A549 (cell line): ENCODE data around the gene GTPBP10. TPM values are rescaled to one million over a fixed set of nuclear protein-coding genes. Genes with fewer than 3 reads are reported as not detected.

Experiments
- ATAC-seq, 2 experiments: fragments of 200-7000 bp in 1 of 2; fragments of >200 bp in 1 of 2; cut with Nextera tagmentation in 1 of 2; cut with Tn5 transposase in 1 of 2; 3 replicates each; pipeline versions ENCODE4 v1.8.0 to v1.9.1; 2018 to 2020; ENCODE audit warnings: mild to moderate bottlenecking in 1 of 2, moderate library complexity in 1 of 2
- CTCF ChIA-PET: fragments of 300-600 bp; sonication (Branson Sonifier 250); formaldehyde crosslinking; extraction: SDS; loops from one replicate; lab custom pipeline; 2021; ENCODE audit warnings: antibody characterized with exemption, inconsistent platforms; lab: Yijun Ruan, JAX
- POLR2A ChIA-PET: fragments of 350-600 bp; formaldehyde crosslinking; extraction: SDS; loops from one replicate; lab custom pipeline; 2021; ENCODE audit warnings: antibody characterized with exemption, inconsistent platforms; lab: Yijun Ruan, JAX
- DNase-seq, 2 experiments: peaks; one replicate each; pipeline versions ENCODE4 v3.0.0 to v3.0.0-alpha.2; 2011 to 2016; ENCODE audit warnings: low read depth in 1 of 2, low spot score in 1 of 2
- FAIRE-seq: peaks from 2 replicates; lab custom pipeline; 2011; peaks lifted over from hg19 to GRCh38; lab: Jason Lieb, UNC
- H3K27ac ChIP-seq, 2 experiments: fragments of >200 bp; sonication (Bioruptor Twin); formaldehyde crosslinking; 3 replicates each; pipeline ENCODE4 v1.5.1; 2016 to 2017
- H3K4me1 ChIP-seq: fragments of >200 bp; sonication (Bioruptor Twin); formaldehyde crosslinking; 3 replicates; pipeline ENCODE4 v1.6.1; 2016
- H3K4me2 ChIP-seq: fragments of >200 bp; sonication (Bioruptor Twin); formaldehyde crosslinking; 3 replicates; pipeline ENCODE4 v1.6.1; 2016
- H3K4me3 ChIP-seq: fragments of >200 bp; sonication (Bioruptor Twin); formaldehyde crosslinking; 3 replicates; pipeline ENCODE4 v1.5.1; 2016
- H3K9me3 ChIP-seq: fragments of >200 bp; sonication (Bioruptor Twin); formaldehyde crosslinking; 3 replicates; pipeline ENCODE4 v1.6.1; 2016
- BHLHE40 ChIP-seq: IDR thresholded peaks from 2 replicates; pipeline ENCODE4 v1.6.1; 2012; ENCODE audit warnings: low read depth, low read length, inconsistent platforms
- CHD2 ChIP-seq: fragments of 150-350 bp; IDR thresholded peaks from 2 replicates; pipeline ENCODE4 v1.6.1; 2014; ENCODE audit warnings: low read length; ENCODE audit not compliant: partially characterized antibody
- CHD4 ChIP-seq: fragments of 200-600 bp; sonication (generic); IDR thresholded peaks from 2 replicates; pipeline ENCODE4 v1.6.1; 2016; ENCODE audit warnings: antibody characterized with exemption, mild to moderate bottlenecking, borderline replicate concordance
- EHF ChIP-seq: fragments of 250-450 bp; sonication (Bioruptor Pico); IDR thresholded peaks from 2 replicates; pipeline ENCODE4 v1.5.0; 2020; ENCODE audit warnings: mild to moderate bottlenecking
- EP300 ChIP-seq, 2 experiments: fragments of >200 bp; sonication (Bioruptor Twin); formaldehyde crosslinking; IDR thresholded peaks; 2 replicates in 1 of 2; 3 replicates in 1 of 2; pipeline ENCODE4 v1.6.1; 2016 to 2017
- ESRRA ChIP-seq: fragments of 150-350 bp; IDR thresholded peaks from 2 replicates; pipeline ENCODE4 v1.6.1; 2014; ENCODE audit warnings: mild to moderate bottlenecking, low read length, borderline replicate concordance
- FOSL2 ChIP-seq, 2 experiments: fragments of 450-650 bp in 1 of 2; fragments of >200 bp in 1 of 2; sonication (Bioruptor Twin) in 1 of 2; formaldehyde crosslinking; IDR thresholded peaks; 2 replicates each; pipeline versions ENCODE4 v1.5.0 to v1.6.1; 2016 to 2020; ENCODE audit warnings: mild to moderate bottlenecking in 1 of 2, moderate library complexity in 1 of 2
- GATA3 ChIP-seq: IDR thresholded peaks from 2 replicates; pipeline ENCODE4 v1.6.1; 2012; ENCODE audit warnings: borderline replicate concordance
- HOXA7 ChIP-seq: fragments of 250-450 bp; sonication (Bioruptor Pico); IDR thresholded peaks from 2 replicates; pipeline ENCODE4 v1.5.0; 2020; ENCODE audit warnings: mild to moderate bottlenecking, moderate library complexity
- HOXB5 ChIP-seq: fragments of 250-450 bp; sonication (Bioruptor Pico); IDR thresholded peaks from 2 replicates; pipeline ENCODE4 v1.5.0; 2020; ENCODE audit warnings: mild to moderate bottlenecking, moderate library complexity
- KDM5A ChIP-seq: fragments of 200-600 bp; sonication (generic); IDR thresholded peaks from 2 replicates; pipeline ENCODE4 v1.6.1; 2016; ENCODE audit warnings: antibody characterized with exemption, mild to moderate bottlenecking
- MAZ ChIP-seq: fragments of 150-350 bp; IDR thresholded peaks from 2 replicates; pipeline ENCODE4 v1.6.1; 2014; ENCODE audit warnings: antibody characterized with exemption, low read depth, low read length, borderline replicate concordance
- NFE2L2 ChIP-seq: fragments of 150-350 bp; conservative IDR thresholded peaks from 2 replicates; pipeline ENCODE4 v1.6.1; 2014; ENCODE audit warnings: low read length
- POLR2A ChIP-seq: IDR thresholded peaks from 2 replicates; pipeline ENCODE4 v1.6.1; 2012; ENCODE audit warnings: mild to moderate bottlenecking, low read length
- POLR2AphosphoS2 ChIP-seq: conservative IDR thresholded peaks from 2 replicates; pipeline ENCODE4 v1.6.1; 2012; ENCODE audit warnings: low read length, improper control_type of control experiment, inconsistent platforms
- TFCP2L1 ChIP-seq: fragments of 250-450 bp; sonication (Bioruptor Pico); IDR thresholded peaks from 2 replicates; pipeline ENCODE4 v1.5.0; 2021; ENCODE audit warnings: mild to moderate bottlenecking
- TP53 ChIP-seq: fragments of 250-450 bp; sonication (Bioruptor Pico); IDR thresholded peaks from 2 replicates; pipeline ENCODE4 v1.5.0; 2021; ENCODE audit warnings: mild to moderate bottlenecking, moderate library complexity
- ZSCAN20 ChIP-seq: fragments of 250-450 bp; sonication (Bioruptor Pico); IDR thresholded peaks from 2 replicates; pipeline ENCODE4 v1.8.0; 2022; ENCODE audit warnings: mild to moderate bottlenecking, moderate library complexity
- WGBS: methylation state at CpG from one replicate; pipeline ENCODE4 v1.1.6; 2017; ENCODE audit errors: missing lambda C conversion rate; 5-methylcytosine and 5-hydroxymethylcytosine counted together
- polyA plus RNA-seq, 4 experiments: library from polyadenylated mRNA; depleted of rRNA in 3 of 4; stranded (reverse); fragments of >200 nt; fragmentation: RNase III in 1 of 4; extraction: RNeasy Plus Mini Kit Qiagen cat#74134 plus additional on column Dnase treatment in 1 of 4; gene quantifications; 2 replicates in 3 of 4; 3 replicates in 1 of 4; pipeline ENCODE4 v1.2.3, GENCODE V29; 2011 to 2017
- TF ChIP-seq, protein P1 (sequence below): fragments of 150-350 bp; IDR thresholded peaks from 2 replicates; pipeline ENCODE4 v1.6.1; 2014; ENCODE audit warnings: low read depth, mild to moderate bottlenecking, low read length
- TF ChIP-seq, protein P2 (sequence below): fragments of 450-650 bp; IDR thresholded peaks from 2 replicates; pipeline ENCODE4 v1.6.1; 2014; ENCODE audit warnings: antibody characterized with exemption
- TF ChIP-seq, protein P3 (sequence below): IDR thresholded peaks from 2 replicates; pipeline ENCODE4 v1.6.1; 2012
- TF ChIP-seq, protein P4 (sequence below): IDR thresholded peaks from 2 replicates; pipeline ENCODE4 v1.6.1; 2012; ENCODE audit warnings: low read depth, borderline replicate concordance
- TF ChIP-seq, protein P5 (sequence below): fragments of 200-600 bp; sonication (generic); IDR thresholded peaks from 2 replicates; pipeline ENCODE4 v1.6.1; 2016; ENCODE audit warnings: antibody characterized with exemption, mild to moderate bottlenecking, moderate library complexity
- TF ChIP-seq, protein P6 (sequence below): fragments of >200 bp; sonication (Bioruptor Twin); formaldehyde crosslinking; IDR thresholded peaks from 3 replicates; pipeline ENCODE4 v1.6.1; 2016

Gene GTPBP10
- polyA plus RNA-seq, 2 of the 4 experiments (the other 2 are of a cell fraction) = 16.5 to 54.9 TPM

DNA sequence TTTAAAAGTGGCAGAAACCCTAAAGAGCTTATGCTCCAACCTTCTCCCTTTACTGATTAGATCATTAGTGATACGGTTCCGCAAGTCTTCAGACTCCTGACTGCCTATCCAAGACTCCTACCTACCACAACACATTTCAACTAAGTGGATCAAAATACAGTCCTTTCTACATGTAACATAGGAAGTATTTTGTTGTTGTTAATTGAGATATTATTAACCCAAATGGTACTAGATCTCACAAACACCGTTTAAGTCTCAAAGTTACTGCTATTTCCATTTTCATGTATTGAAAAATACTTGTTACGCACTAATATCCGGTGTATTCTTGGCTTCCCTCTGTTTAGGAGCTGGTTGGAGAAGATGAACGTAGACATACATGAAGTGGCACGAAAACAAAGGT is 26.5 kb upstream of the GTPBP10 start (continued):
- TF ChIP-seq, protein P1, sequence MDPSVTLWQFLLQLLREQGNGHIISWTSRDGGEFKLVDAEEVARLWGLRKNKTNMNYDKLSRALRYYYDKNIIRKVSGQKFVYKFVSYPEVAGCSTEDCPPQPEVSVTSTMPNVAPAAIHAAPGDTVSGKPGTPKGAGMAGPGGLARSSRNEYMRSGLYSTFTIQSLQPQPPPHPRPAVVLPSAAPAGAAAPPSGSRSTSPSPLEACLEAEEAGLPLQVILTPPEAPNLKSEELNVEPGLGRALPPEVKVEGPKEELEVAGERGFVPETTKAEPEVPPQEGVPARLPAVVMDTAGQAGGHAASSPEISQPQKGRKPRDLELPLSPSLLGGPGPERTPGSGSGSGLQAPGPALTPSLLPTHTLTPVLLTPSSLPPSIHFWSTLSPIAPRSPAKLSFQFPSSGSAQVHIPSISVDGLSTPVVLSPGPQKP = no peak
- no peak for TF ChIP-seq NFE2L2
- TF ChIP-seq HOXB5 (CRISPR knock-in tag) = no peak
- no peak for TF ChIP-seq HOXA7 (CRISPR knock-in tag)
- TF ChIP-seq POLR2A = no peak
- TF ChIP-seq POLR2AphosphoS2 = no peak
- TF ChIP-seq GATA3 = no peak
- TF ChIP-seq, protein P2, sequence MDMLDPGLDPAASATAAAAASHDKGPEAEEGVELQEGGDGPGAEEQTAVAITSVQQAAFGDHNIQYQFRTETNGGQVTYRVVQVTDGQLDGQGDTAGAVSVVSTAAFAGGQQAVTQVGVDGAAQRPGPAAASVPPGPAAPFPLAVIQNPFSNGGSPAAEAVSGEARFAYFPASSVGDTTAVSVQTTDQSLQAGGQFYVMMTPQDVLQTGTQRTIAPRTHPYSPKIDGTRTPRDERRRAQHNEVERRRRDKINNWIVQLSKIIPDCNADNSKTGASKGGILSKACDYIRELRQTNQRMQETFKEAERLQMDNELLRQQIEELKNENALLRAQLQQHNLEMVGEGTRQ = no peak
- TF ChIP-seq TFCP2L1 = no peak
- TF ChIP-seq CHD2 = no peak
- no peak for TF ChIP-seq CHD4
- no peak for TF ChIP-seq EHF (CRISPR knock-in tag)

DNA sequence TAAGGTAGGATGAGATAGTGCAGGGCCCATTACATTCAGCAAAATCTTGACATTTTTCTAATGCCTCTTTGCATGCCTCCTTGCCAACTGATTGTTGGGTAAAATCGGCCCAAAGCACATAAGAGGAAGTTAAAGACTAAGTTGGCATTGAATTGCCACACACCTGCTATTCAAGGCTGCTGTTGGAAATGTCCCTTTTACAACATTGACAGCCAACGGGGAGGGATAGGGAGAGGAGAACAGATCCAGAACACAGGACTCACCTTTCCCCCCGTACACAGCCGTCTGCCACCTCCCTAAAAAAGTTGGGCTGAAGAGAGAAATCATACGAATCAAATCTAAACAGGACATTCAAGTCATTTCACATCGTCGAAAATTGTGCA is 26.1 kb upstream of the GTPBP10 start:
- Histone ChIP-seq H3K27ac (no peak overlapping the region), H3K4me3 (peak overlapping the region; percentile 39; the same call in 1 of the 3 replicates)
- ChIA-PET CTCF (interaction anchor here (0.7 to 1.3 kb wide), 2 partner anchors 167 to 862 kb away, joined by 3 to 4 read pairs; partner anchors contain the start of gene STEAP1), POLR2A (no interaction called here)
- DNase-seq (no peak), FAIRE-seq (no peak), ATAC-seq (peak in 1 of 2 experiments; percentile 28; a peak in 2 of 6 replicates)
- WGBS = 21% methylated on average over 7 of the region's 7 CpGs
- TF ChIP-seq TP53 (CRISPR knock-in tag) (no peak), ZSCAN20 (CRISPR knock-in tag) (no peak), EP300 (IDR thresholded peaks at IDR 0.05) (no peak), FOSL2 (IDR thresholded peaks at IDR 0.05) (no peak), FOSL2 (CRISPR knock-in tag; IDR thresholded peaks at IDR 0.05) (no peak), POLR2A (no peak), CHD4 (no peak), MAZ (no peak), ESRRA (no peak), KDM5A (no peak), BHLHE40 (no peak)
- TF ChIP-seq, protein P1 = no peak
- TF ChIP-seq, protein P3, sequence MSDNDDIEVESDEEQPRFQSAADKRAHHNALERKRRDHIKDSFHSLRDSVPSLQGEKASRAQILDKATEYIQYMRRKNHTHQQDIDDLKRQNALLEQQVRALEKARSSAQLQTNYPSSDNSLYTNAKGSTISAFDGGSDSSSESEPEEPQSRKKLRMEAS = no peak
- TF ChIP-seq, protein P4, sequence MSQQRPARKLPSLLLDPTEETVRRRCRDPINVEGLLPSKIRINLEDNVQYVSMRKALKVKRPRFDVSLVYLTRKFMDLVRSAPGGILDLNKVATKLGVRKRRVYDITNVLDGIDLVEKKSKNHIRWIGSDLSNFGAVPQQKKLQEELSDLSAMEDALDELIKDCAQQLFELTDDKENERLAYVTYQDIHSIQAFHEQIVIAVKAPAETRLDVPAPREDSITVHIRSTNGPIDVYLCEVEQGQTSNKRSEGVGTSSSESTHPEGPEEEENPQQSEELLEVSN = no peak
- TF ChIP-seq, protein P5, sequence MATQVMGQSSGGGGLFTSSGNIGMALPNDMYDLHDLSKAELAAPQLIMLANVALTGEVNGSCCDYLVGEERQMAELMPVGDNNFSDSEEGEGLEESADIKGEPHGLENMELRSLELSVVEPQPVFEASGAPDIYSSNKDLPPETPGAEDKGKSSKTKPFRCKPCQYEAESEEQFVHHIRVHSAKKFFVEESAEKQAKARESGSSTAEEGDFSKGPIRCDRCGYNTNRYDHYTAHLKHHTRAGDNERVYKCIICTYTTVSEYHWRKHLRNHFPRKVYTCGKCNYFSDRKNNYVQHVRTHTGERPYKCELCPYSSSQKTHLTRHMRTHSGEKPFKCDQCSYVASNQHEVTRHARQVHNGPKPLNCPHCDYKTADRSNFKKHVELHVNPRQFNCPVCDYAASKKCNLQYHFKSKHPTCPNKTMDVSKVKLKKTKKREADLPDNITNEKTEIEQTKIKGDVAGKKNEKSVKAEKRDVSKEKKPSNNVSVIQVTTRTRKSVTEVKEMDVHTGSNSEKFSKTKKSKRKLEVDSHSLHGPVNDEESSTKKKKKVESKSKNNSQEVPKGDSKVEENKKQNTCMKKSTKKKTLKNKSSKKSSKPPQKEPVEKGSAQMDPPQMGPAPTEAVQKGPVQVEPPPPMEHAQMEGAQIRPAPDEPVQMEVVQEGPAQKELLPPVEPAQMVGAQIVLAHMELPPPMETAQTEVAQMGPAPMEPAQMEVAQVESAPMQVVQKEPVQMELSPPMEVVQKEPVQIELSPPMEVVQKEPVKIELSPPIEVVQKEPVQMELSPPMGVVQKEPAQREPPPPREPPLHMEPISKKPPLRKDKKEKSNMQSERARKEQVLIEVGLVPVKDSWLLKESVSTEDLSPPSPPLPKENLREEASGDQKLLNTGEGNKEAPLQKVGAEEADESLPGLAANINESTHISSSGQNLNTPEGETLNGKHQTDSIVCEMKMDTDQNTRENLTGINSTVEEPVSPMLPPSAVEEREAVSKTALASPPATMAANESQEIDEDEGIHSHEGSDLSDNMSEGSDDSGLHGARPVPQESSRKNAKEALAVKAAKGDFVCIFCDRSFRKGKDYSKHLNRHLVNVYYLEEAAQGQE = no peak
- TF ChIP-seq, protein P6, sequence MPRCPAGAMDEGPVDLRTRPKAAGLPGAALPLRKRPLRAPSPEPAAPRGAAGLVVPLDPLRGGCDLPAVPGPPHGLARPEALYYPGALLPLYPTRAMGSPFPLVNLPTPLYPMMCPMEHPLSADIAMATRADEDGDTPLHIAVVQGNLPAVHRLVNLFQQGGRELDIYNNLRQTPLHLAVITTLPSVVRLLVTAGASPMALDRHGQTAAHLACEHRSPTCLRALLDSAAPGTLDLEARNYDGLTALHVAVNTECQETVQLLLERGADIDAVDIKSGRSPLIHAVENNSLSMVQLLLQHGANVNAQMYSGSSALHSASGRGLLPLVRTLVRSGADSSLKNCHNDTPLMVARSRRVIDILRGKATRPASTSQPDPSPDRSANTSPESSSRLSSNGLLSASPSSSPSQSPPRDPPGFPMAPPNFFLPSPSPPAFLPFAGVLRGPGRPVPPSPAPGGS = no peak
- TF ChIP-seq, all 56 proteins: peak for 0
- Histone ChIP-seq H3K4me2 (peak overlapping the region; percentile 82), H3K4me1 (0 out of 3 replicates have a peak, but pooled peaks cover 5% of the 10 kb centered on the region), H3K9me3 (0 out of 3 replicates have a peak, but pooled peaks cover 3% of the 10 kb centered on the region)
